HepG2 (cell line): ENCODE results near the gene PYGO2. TPM values are rescaled to one million over a fixed set of nuclear protein-coding genes. Genes with fewer than 3 reads are reported as not detected.

ENCODE experiments used
- GATA4 ChIP-seq: sonication (generic); IDR thresholded peaks from 2 replicates; pipeline ENCODE4 v1.6.1; 2016; ENCODE audit warnings: antibody characterized with exemption, low read depth, borderline replicate concordance
- HMG20B ChIP-seq: conservative IDR thresholded peaks from 2 replicates; pipeline ENCODE4 v1.6.1; 2016; ENCODE audit warnings: missing genetic modification reagents, missing compliant biosample characterization
- HNF4A ChIP-seq: sonication (generic); formaldehyde crosslinking; IDR thresholded peaks from 2 replicates; pipeline ENCODE4 v1.4.0; 2020; ENCODE audit warnings: missing genetic modification reagents
- HNRNPLL ChIP-seq: fragments of 200-400 bp; formaldehyde crosslinking; IDR thresholded peaks from 2 replicates; pipeline ENCODE4 v1.6.1; 2017; ENCODE audit warnings: mild to moderate bottlenecking, low read depth, low read length; ENCODE audit not compliant: poor library complexity, severe bottlenecking
- IKZF1 ChIP-seq: fragments of 450-650 bp; IDR thresholded peaks from 2 replicates; pipeline ENCODE4 v1.7.1; 2016
- JUND ChIP-seq: sonication (generic); formaldehyde crosslinking; IDR thresholded peaks from 2 replicates; pipeline ENCODE4 v1.8.0; 2022; ENCODE audit warnings: mild to moderate bottlenecking, missing genetic modification reagents
- MYNN ChIP-seq: sonication (generic); formaldehyde crosslinking; IDR thresholded peaks from 2 replicates; pipeline ENCODE4 v1.4.0; 2020; ENCODE audit warnings: mild to moderate bottlenecking, low read depth, missing genetic modification reagents
- NFE2 ChIP-seq: sonication (generic); formaldehyde crosslinking; IDR thresholded peaks from 2 replicates; pipeline ENCODE4 v1.4.0; 2020; ENCODE audit warnings: missing genetic modification reagents
- RFXANK ChIP-seq: IDR thresholded peaks from 2 replicates; pipeline ENCODE4 v1.6.1; 2016
- RORA ChIP-seq: sonication (generic); formaldehyde crosslinking; IDR thresholded peaks from 2 replicates; pipeline ENCODE4 v1.5.0; 2020; ENCODE audit warnings: mild to moderate bottlenecking, missing genetic modification reagents, moderate library complexity
- SIX4 ChIP-seq: sonication (generic); formaldehyde crosslinking; IDR thresholded peaks from 2 replicates; pipeline ENCODE4 v1.4.0; 2020; ENCODE audit warnings: missing genetic modification reagents
- TEAD3 ChIP-seq: optimal IDR thresholded peaks from 2 replicates; pipeline ENCODE3; 2016; ENCODE audit warnings: borderline replicate concordance
- ZBTB25 ChIP-seq: IDR thresholded peaks from 2 replicates; pipeline ENCODE4 v1.6.1; 2018; ENCODE audit warnings: missing genetic modification reagents
- ZBTB40 ChIP-seq, 2 experiments: fragments of 450-650 bp in 1 of 2; sonication (generic) in 1 of 2; formaldehyde crosslinking in 1 of 2; IDR thresholded peaks; 2 replicates each; pipeline versions ENCODE4 v1.6.1 to v1.8.0; 2016 to 2022; ENCODE audit warnings: antibody characterized with exemption in 1 of 2, mild to moderate bottlenecking in 1 of 2, missing genetic modification reagents in 1 of 2
- ZBTB7A ChIP-seq: sonication (generic); formaldehyde crosslinking; IDR thresholded peaks from 2 replicates; pipeline ENCODE4 v1.8.0; 2022; ENCODE audit warnings: mild to moderate bottlenecking, missing genetic modification reagents
- ZFP36 ChIP-seq: fragments of 150-350 bp; IDR thresholded peaks from 2 replicates; pipeline ENCODE4 v1.6.1; 2018; ENCODE audit warnings: borderline replicate concordance, low read length, low read depth; ENCODE audit not compliant: partially characterized antibody
- ZKSCAN8 ChIP-seq: IDR thresholded peaks from 2 replicates; pipeline ENCODE4 v1.6.1; 2016; ENCODE audit warnings: borderline replicate concordance, missing genetic modification reagents, missing compliant biosample characterization
- ZNF30 ChIP-seq: sonication (generic); formaldehyde crosslinking; IDR thresholded peaks from 2 replicates; pipeline ENCODE4 v1.5.0; 2020; ENCODE audit warnings: mild to moderate bottlenecking, missing genetic modification reagents
- ZNF543 ChIP-seq: sonication (generic); formaldehyde crosslinking; IDR thresholded peaks from 2 replicates; pipeline ENCODE4 v1.4.0; 2020; ENCODE audit warnings: mild to moderate bottlenecking, missing genetic modification reagents
- ZNF616 ChIP-seq: sonication (generic); formaldehyde crosslinking; IDR thresholded peaks from 2 replicates; pipeline ENCODE4 v1.5.0; 2020; ENCODE audit warnings: low read depth, mild to moderate bottlenecking, missing genetic modification reagents
- polyA plus RNA-seq, 8 experiments: library from polyadenylated mRNA; depleted of rRNA in 3 of 8; stranded (reverse) in 7 of 8; unstranded in 1 of 8; fragments of >200 nt; fragmentation: Illumina TruSeq in 4 of 8; extraction: Trizol in 4 of 8; gene quantifications; 2 replicates each; pipeline versions ENCODE4 v1.2.1 to v1.2.3, GENCODE V29; 2011 to 2016; ENCODE audit warnings: low read depth in 4 of 8, missing spikeins in 1 of 8, mixed read lengths in 1 of 8; ENCODE audit not compliant: insufficient read depth in 1 of 8
- total RNA-seq, 5 experiments: library from RNA; depleted of rRNA; stranded (reverse); fragments of >200 nt; fragmentation: Illumina TruSeq; extraction: Trizol; gene quantifications; 2 replicates each; pipeline ENCODE4 v1.2.3, GENCODE V29; 2016; ENCODE audit warnings: low read depth in 1 of 5

Gene PYGO2
- total and polyA plus RNA-seq, 2 of the 13 experiments (the other 11 are each of a cell fraction or from before 2014, with no cell fraction given), result 20.3 to 21.8 TPM

GRCh38 chr1:154961207-154962155 lies at the start of gene PYGO2 (continued):
- peak; percentile 27; the same call in 1 of the 2 replicates for TF ChIP-seq GATA4
- TF ChIP-seq ZFP36, result no peak
- peak; percentile 80 for TF ChIP-seq ZBTB25
- 0 out of 2 replicates have a peak, but pooled peaks have one; percentile 57 for TF ChIP-seq ZNF30 (CRISPR knock-in tag)
- TF ChIP-seq JUND (CRISPR knock-in tag), result peak; percentile 56; the same call in 1 of the 2 replicates
- 0 out of 2 replicates have a peak, but pooled peaks have one; percentile 39 for TF ChIP-seq ZNF616 (CRISPR knock-in tag)
- peak; percentile 98 for TF ChIP-seq HNRNPLL
- TF ChIP-seq HMG20B, result no peak
- no peak for TF ChIP-seq NFE2 (CRISPR knock-in tag)
- TF ChIP-seq ZBTB7A (CRISPR knock-in tag), result peak; percentile 53
- 0 out of 2 replicates have a peak, but pooled peaks have one; percentile 39 for TF ChIP-seq MYNN (CRISPR knock-in tag)
- TF ChIP-seq IKZF1, result no peak
- TF ChIP-seq RORA (CRISPR knock-in tag), result no peak
- TF ChIP-seq RFXANK (CRISPR knock-in tag), result 0 out of 2 replicates have a peak, but pooled peaks have one; percentile 38
- peak; percentile 31; the same call in 1 of the 2 replicates for TF ChIP-seq ZNF543 (CRISPR knock-in tag)
- TF ChIP-seq HNF4A (CRISPR knock-in tag), result 0 out of 2 replicates have a peak, but pooled peaks have one; percentile 15
- TF ChIP-seq SIX4 (CRISPR knock-in tag), result no peak
- no peak for TF ChIP-seq TEAD3 (CRISPR knock-in tag)
- TF ChIP-seq ZKSCAN8, result peak; percentile 51; the same call in 1 of the 2 replicates
- peak; percentile 57 for TF ChIP-seq ZBTB40 (IDR thresholded peaks at IDR 0.05)
- peak; percentile 54; the same call in 1 of the 2 replicates for TF ChIP-seq ZBTB40 (CRISPR knock-in tag; IDR thresholded peaks at IDR 0.05)
